ENCODE data around the gene DCAF7.
A peak's percentile ranks its signal among the peaks of the same experiment; 100 is the strongest.

DCAF7 gene

DNA sequence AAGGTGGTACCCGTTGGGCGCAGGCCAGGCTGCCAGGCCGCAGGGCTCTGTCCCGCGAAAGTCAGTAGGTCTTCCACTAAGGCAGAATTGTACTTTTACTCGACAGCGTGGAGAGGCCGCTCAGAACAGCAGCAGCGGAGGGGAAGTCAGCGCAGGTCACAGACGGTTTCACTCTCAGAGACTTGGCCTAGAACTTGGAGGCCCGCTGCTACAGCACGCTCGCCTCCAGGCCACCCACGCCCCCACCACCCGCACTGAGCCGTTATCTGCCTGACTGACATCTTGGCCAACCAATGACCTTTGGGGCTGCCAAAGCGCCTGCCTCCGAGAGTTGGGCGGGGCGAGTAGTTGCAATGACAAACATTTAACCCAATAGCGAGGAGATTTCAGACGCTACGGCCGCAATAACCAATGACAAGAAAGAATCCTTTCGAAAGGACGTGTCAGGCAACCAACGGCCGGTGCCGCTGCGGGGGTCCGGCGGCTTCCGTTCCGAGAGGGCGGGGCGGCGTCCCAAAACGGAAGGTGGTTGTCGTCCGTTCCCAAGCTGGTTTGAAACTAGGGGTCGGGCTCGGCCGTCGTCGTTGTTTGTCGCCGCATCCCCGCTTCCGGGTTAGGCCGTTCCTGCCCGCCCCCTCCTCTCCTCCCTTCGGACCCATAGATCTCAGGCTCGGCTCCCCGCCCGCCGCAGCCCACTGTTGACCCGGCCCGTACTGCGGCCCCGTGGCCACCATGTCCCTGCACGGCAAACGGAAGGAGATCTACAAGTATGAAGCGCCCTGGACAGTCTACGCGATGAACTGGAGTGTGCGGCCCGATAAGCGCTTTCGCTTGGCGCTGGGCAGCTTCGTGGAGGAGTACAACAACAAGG lies at the start of gene DCAF7:
TSS of gene DCAF7 (plus strand) at position 532 of the 871 bp plus-strand sequence. CDS start at position 733, 201 bp downstream.
- peak; percentile 100 for DNase-seq

- DNase-seq, result no peak
Observed at GRCh38 chr17:63500543-63501390, 49.5 kb upstream of the DCAF7 start.

- DNase-seq, result no peak
Observed at GRCh38 chr17:63503341-63503705, 47.0 kb upstream of the DCAF7 start.

GRCh38 chr17:63504261-63504660 lies 46.0 kb upstream of the DCAF7 start:
- DNase-seq, result no peak

GRCh38 chr17:63505341-63505740 lies 44.9 kb upstream of the DCAF7 start:
- DNase-seq, result no peak

GRCh38 chr17:63506627-63507026 lies 43.6 kb upstream of the DCAF7 start:
- DNase-seq, result no peak

DNA sequence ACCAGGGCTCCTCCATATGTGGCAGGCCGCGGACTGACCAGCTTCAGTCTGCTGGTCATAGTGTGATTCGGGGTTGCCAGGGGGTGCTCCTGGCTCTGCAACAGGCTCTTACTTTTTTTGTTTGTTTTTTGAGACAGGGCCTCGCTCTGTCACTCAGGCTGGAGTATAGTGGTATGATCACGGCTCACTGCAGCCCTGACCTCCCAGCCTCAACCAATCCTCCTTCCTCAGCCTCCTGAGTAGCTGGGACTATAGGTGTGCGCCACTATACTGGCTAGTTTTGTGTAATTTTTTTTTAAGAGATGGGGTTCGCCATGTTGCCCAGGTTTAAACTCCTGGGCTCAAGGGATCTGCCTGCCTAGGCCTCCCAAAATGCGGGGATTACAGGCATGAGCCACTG lies 38.9 kb upstream of the DCAF7 start:
- no peak for DNase-seq

- DNase-seq, result no peak
Observed at GRCh38 chr17:63512388-63512787, 37.9 kb upstream of the DCAF7 start.

DNA sequence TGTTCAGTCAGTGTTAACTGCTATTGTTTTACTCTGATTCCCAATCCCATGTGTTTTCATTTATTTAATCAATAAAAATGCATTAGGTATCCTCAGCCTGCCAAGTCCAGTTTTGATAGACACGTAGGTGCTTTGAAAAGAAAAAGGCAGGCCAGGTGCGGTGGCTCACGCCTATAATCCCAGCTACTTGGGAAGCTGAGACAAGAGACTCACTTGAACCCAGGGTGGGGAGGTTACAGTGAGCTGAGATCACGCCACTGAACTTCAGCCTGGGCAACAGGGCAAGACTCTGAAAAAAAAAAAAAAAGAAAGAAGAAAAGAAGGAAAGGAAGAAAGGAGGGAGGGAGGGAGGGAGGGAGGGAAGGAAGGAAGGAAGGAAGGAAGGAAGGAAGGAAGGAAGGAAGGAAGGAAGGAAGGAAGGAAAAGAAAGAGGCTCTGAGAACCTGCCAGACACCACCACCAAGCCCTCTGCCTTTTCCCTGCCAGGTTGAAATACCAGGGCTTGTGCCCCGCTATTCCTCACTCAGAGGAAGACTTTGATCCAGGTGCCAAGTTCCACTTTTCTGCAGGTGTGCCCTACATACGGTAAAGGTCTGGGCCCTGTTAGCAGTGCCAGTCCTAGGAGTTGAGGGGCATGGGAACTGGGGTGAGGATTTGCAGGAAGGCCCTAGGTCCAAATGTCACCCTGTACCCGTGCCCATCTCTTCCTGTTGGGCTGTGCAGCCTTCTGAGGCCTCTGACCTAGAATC lies 37.2 kb upstream of the DCAF7 start:
- no peak for DNase-seq

DNA sequence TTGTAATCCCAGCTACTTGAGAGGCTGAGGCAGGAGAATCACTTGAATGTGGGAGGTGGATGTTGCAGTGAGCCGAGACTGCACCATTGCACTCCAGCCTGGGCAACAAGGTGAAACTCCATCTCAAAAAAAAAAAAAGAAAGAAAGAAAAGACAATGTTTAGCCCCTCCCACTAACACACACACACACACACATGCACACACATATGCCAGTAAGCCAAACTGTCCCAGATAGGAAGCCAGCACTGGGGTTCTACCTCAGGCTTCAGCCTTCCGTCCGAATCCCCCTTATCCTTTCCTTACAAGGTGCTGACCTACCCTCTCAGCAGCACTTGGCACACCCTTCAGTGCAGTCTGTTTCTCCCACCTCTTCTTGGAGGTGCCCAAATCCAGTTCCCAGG lies 35.8 kb upstream of the DCAF7 start:
- no peak for DNase-seq

- no peak for DNase-seq
Observed at GRCh38 chr17:63514974-63515373, 35.3 kb upstream of the DCAF7 start.

- no peak for DNase-seq
Observed at GRCh38 chr17:63515426-63515825, 34.9 kb upstream of the DCAF7 start.

- peak; percentile 39 for DNase-seq
Observed at GRCh38 chr17:63516910-63517824, 33.1 kb upstream of the DCAF7 start.

DNA sequence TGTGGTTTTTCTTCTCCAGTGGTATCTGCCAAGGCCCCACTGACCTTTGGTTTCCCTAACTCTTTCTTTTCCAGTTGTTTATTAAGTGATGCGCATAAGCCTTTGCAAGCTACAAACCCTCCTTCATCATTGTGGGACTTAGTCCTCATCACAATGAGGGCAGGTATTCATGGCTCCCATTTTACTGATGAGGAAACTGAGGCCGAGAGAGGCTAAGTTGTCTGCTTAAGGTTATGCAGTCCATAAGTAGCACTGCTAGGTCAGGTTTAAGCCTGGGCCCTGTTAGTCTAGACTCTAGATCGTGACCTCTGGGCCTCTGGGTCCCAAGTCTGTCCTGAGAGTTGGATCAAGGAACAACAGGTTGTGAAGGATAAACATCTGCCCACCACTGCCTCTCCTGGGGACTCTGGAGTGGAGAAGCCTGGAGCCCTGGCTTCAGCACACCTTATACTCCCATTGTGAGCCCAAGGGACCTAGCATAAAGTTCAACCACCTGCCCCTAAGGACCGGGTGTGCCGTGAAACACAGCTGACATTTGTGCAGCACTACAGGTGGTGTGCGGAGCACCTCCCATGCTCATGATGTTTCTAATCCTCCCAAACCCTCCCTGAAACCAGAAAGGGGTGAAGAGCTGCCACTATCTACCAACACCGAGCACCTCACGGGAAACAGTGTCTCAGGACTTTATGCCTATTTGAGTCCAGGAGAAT lies 32.3 kb upstream of the DCAF7 start:
- no peak for DNase-seq

- DNase-seq, result no peak
Observed at GRCh38 chr17:63519116-63519881, 31.0 kb upstream of the DCAF7 start.

DNA sequence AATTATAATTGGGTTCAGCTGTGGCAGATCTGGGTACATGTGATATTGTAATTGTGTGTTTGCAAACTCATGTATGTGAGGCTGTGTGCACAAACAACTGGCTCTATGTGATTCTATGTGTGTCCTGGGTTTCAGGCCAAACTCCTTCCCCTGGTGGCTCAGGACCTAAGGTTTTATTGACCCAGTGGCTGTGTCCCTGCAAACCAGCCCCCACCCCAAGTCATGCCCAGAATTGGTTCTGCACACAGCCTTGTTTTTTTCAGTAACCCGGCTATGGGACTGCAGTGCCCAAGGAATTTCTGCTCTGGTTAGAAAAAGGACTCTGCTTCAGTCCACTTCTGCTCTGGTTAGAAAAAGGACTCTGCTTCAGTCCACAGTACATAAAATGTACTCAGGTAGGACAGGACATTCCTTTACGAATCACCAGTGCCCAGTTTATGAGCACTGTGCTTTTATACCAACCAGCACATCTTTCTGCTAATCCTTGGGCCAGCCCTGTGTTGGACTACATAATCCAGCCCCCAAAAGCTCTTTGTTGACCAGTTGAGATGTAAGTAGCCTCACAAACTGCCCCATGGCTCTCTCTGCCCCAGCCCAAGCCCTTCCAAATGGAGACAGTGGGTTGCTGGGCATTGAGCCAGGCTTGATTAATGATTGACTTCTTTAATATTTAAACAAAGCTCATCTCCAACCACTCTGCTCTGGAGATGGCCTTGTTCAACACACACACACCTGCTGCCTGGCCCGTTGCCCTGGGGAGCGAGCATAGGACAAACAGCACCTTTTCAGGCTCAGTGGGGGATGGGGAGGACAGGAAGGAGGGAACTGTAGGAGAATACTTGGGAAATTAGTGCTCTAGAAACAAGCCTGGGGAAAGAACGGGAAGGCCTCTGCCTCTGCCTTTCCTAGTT lies 30.1 kb upstream of the DCAF7 start:
- DNase-seq, result no peak

GRCh38 chr17:63523253-63523855 lies 26.9 kb upstream of the DCAF7 start, which contains the start of gene KCNH6:
Gene KCNH6, plus strand, starts transcription at chr17:63523358. Its CDS starts 56 bp downstream, at chr17:63523414.
- DNase-seq, result no peak

- no peak for DNase-seq
Observed at GRCh38 chr17:63524051-63524450, 26.2 kb upstream of the DCAF7 start.

Data from stimulated activated CD4-positive, alpha-beta T cell treated with anti-CD3 and anti-CD28 coated beads, Interleukin-4, amount 100 ng/mL, for 24 hours (primary cell).